Vagina (tissue), 2 donors: Measurements from ENCODE around the gene CMTM1.

Experiments used
- CTCF ChIP-seq, 3 experiments: fragments of 450-650 bp in 2 of 3; fragments of 200-600 bp in 1 of 3; sonication (generic) in 1 of 3; IDR thresholded peaks; one replicate each; pipeline ENCODE4 v1.5.1; 2017 to 2019; ENCODE audit warnings: antibody characterized with exemption in 3 of 3, mild to moderate bottlenecking in 2 of 3, moderate library complexity in 2 of 3
- POLR2A ChIP-seq, 2 donors: fragments of 450-650 bp; IDR thresholded peaks; one replicate each; pipeline ENCODE4 v1.6.1; 2017; ENCODE audit warnings: antibody characterized with exemption in 2 of 2, mild to moderate bottlenecking in 2 of 2, moderate library complexity in 2 of 2
- POLR2AphosphoS5 ChIP-seq, 2 donors: sonication (generic); formaldehyde crosslinking; IDR thresholded peaks; one replicate each; pipeline ENCODE4 v1.9.0; 2017; ENCODE audit warnings: antibody characterized with exemption in 2 of 2, mild to moderate bottlenecking in 2 of 2, low read depth in 1 of 2; ENCODE audit not compliant: insufficient read depth in 1 of 2

- TF ChIP-seq CTCF (IDR thresholded peaks at IDR 0.05) (no peak), POLR2AphosphoS5 (IDR thresholded peaks at IDR 0.05; ENCODE audit: insufficient read depth in 1 of 2, low read depth in 1 of 2) (no peak), POLR2A (IDR thresholded peaks at IDR 0.05) (no peak)
Measured at GRCh38 chr16:66541388-66542355, 24.6 kb upstream of the CMTM1 start.
